ENCODE results near the gene MTM1. TPM values are rescaled to one million over a fixed set of nuclear protein-coding genes. Genes with fewer than 3 reads are reported as not detected.

Gene MTM1
- polyA plus RNA-seq, 1 of the 3 experiments (the other 2 are of a cell fraction) = 2.7 TPM

- TF ChIP-seq ZBTB33 (IDR thresholded peaks at IDR 0.05; ENCODE audit: borderline replicate concordance, low read depth) (no peak), GABPA (IDR thresholded peaks at IDR 0.05; ENCODE audit: low read depth) (no peak), JUND (IDR thresholded peaks at IDR 0.05) (no peak)
- TF ChIP-seq, protein P1, sequence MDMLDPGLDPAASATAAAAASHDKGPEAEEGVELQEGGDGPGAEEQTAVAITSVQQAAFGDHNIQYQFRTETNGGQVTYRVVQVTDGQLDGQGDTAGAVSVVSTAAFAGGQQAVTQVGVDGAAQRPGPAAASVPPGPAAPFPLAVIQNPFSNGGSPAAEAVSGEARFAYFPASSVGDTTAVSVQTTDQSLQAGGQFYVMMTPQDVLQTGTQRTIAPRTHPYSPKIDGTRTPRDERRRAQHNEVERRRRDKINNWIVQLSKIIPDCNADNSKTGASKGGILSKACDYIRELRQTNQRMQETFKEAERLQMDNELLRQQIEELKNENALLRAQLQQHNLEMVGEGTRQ (IDR thresholded peaks at IDR 0.05; ENCODE audit: borderline replicate concordance, low read depth, low read length) = no peak
Measured at GRCh38 chrX:150602296-150602695, 33.9 kb downstream of the MTM1 start (continued).

GRCh38 chrX:150602743-150603142 lies 34.3 kb downstream of the MTM1 start:
- no peaks in the 10 kb centered on the region for H4K20me1 ChIP-seq (ENCODE audit: insufficient read depth)
- no peaks in the 10 kb centered on the region; a peak in 1 of 4 replicates for H3K4me1 ChIP-seq (ENCODE audit: control insufficient read depth in 1 of 2, insufficient read depth in 2 of 2, low read depth in 1 of 2, low read length in 1 of 2)
- no peak overlapping the region for H2AFZ ChIP-seq (ENCODE audit: low read depth)
- no peak for TF ChIP-seq RAD21 (IDR thresholded peaks at IDR 0.05; ENCODE audit: low read length)
- no peak for TF ChIP-seq RXRA (IDR thresholded peaks at IDR 0.05; ENCODE audit: borderline replicate concordance, low read depth)
- TF ChIP-seq, protein P2, sequence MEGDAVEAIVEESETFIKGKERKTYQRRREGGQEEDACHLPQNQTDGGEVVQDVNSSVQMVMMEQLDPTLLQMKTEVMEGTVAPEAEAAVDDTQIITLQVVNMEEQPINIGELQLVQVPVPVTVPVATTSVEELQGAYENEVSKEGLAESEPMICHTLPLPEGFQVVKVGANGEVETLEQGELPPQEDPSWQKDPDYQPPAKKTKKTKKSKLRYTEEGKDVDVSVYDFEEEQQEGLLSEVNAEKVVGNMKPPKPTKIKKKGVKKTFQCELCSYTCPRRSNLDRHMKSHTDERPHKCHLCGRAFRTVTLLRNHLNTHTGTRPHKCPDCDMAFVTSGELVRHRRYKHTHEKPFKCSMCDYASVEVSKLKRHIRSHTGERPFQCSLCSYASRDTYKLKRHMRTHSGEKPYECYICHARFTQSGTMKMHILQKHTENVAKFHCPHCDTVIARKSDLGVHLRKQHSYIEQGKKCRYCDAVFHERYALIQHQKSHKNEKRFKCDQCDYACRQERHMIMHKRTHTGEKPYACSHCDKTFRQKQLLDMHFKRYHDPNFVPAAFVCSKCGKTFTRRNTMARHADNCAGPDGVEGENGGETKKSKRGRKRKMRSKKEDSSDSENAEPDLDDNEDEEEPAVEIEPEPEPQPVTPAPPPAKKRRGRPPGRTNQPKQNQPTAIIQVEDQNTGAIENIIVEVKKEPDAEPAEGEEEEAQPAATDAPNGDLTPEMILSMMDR (IDR thresholded peaks at IDR 0.05) = no peak
- no peaks in the 10 kb centered on the region for H3K9me2 ChIP-seq
- POLR2A ChIA-PET = no interaction called here
- no peak overlapping the region for H3K9ac ChIP-seq
- H3K4me3 ChIP-seq (ENCODE audit: low read depth in 2 of 2, low read length in 1 of 2) = no peak overlapping the region
- no peaks in the 10 kb centered on the region for H3K27me3 ChIP-seq (ENCODE audit: insufficient read depth)
- CTCF ChIA-PET = interaction anchor here (0.8 kb wide), 1 partner anchor 28 kb away, joined by 3 read pairs; no protein-coding TSS in a partner anchor
- H3K79me2 ChIP-seq (ENCODE audit: insufficient read depth) = no peaks in the 10 kb centered on the region
- H3K9me3 ChIP-seq = no peaks in the 10 kb centered on the region
- 56% methylated on average over 3 of the region's 3 CpGs for WGBS (ENCODE audit: low lambda C conversion rate)
- no peak overlapping the region for H3K27ac ChIP-seq (ENCODE audit: low read depth in 2 of 2, low read length in 1 of 2)
- peaks cover 0 to 7% of the 10 kb centered on the region in 2 experiments for H3K36me3 ChIP-seq (replicated peaks in 1 of 2; ENCODE audit: control insufficient read depth in 1 of 2, insufficient read depth in 2 of 2, low read length in 1 of 2)
- no peaks in the 10 kb centered on the region for H3F3A ChIP-seq (replicated peaks; ENCODE audit: insufficient read depth)
- H3K4me2 ChIP-seq = no peak overlapping the region
- DNase-seq = no peak

DNA sequence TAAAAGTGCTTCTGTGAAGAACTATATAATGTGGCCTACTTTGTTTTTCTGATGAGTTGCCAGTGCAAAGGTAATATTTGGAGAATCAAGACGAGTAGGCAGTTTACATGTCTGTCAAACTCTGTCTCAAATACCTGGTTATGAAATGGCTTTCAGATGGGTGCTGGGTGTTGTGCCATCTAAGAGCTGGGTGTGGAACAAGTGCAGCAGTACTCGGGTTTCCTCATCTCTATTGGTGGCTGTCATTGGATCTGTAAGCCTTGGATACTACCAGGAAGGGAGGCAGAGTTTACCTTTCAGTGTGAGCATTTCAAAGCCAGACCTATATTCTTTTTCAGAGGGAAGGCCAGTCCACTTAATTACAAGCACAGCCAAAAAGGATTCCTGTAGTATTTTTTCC lies 37.2 kb downstream of the MTM1 start:
- Histone ChIP-seq H3K27ac (ENCODE audit: low read depth in 2 of 2, low read length in 1 of 2) (no peak overlapping the region), H4K20me1 (ENCODE audit: insufficient read depth) (no peaks in the 10 kb centered on the region), H2AFZ (ENCODE audit: low read depth) (no peak overlapping the region), H3F3A (replicated peaks; ENCODE audit: insufficient read depth) (no peaks in the 10 kb centered on the region), H3K9ac (no peak overlapping the region), H3K9me2 (no peaks in the 10 kb centered on the region), H3K9me3 (no peaks in the 10 kb centered on the region), H3K79me2 (ENCODE audit: insufficient read depth) (no peaks in the 10 kb centered on the region), H3K4me3 (ENCODE audit: low read depth in 2 of 2, low read length in 1 of 2) (no peak overlapping the region), H3K4me1 (ENCODE audit: control insufficient read depth in 1 of 2, insufficient read depth in 2 of 2, low read depth in 1 of 2, low read length in 1 of 2) (no peaks in the 10 kb centered on the region), H3K27me3 (ENCODE audit: insufficient read depth) (no peaks in the 10 kb centered on the region), H3K4me2 (no peak overlapping the region), H3K36me3 (replicated peaks in 1 of 2; ENCODE audit: control insufficient read depth in 1 of 2, insufficient read depth in 2 of 2, low read length in 1 of 2) (peaks cover 0 to 3% of the 10 kb centered on the region in 2 experiments)
- WGBS (ENCODE audit: low lambda C conversion rate) = 29% methylated on average over 2 of the region's 2 CpGs
- DNase-seq = no peak
- CTCF ChIA-PET = no interaction called here
- POLR2A ChIA-PET = no interaction called here
- no peak for TF ChIP-seq MXI1 (IDR thresholded peaks at IDR 0.05; ENCODE audit: low read depth, low read length)
